Measurements from ENCODE around the gene C8G.

Gene C8G

GRCh38 chr9:136971746-136972145, 26.7 kb downstream of the C8G start:
- DNase-seq = no peak

GRCh38 chr9:136972335-136972734, 27.3 kb downstream of the C8G start:
- DNase-seq = no peak

- no peak for DNase-seq
These were observed 27.7 kb downstream of the C8G start for GRCh38 chr9:136972743-136973142.

- no peak for DNase-seq
These were observed 28.9 kb downstream of the C8G start for GRCh38 chr9:136973618-136974617.

- DNase-seq = no peak
These were observed 29.9 kb downstream of the C8G start for GRCh38 chr9:136974817-136975535.

- DNase-seq = no peak
These were observed 30.6 kb downstream of the C8G start for GRCh38 chr9:136975644-136976043.

GRCh38 chr9:136977223-136977622, 32.2 kb downstream of the C8G start, which contains the start of gene PTGDS:
PTGDS (plus strand) TSS chr9:136977504; CDS start chr9:136977579, 75 bp downstream.
- no peak for DNase-seq

GRCh38 chr9:136977649-136978072, 32.6 kb downstream of the C8G start:
- no peak for DNase-seq

- DNase-seq = no peak
These were observed 33.2 kb downstream of the C8G start for GRCh38 chr9:136978073-136978864.

GRCh38 chr9:136978865-136979544, 34.0 kb downstream of the C8G start:
- no peak for DNase-seq

- no peak for DNase-seq
These were observed 34.9 kb downstream of the C8G start for GRCh38 chr9:136979769-136980587.

GRCh38 chr9:136980669-136981478, 35.8 kb downstream of the C8G start:
- DNase-seq = no peak

- DNase-seq = no peak
These were observed 36.7 kb downstream of the C8G start for GRCh38 chr9:136981588-136982231.

GRCh38 chr9:136982232-136983051, 37.4 kb downstream of the C8G start, which contains the start of gene LCNL1:
LCNL1 (plus strand) TSS chr9:136982993; CDS start chr9:136983587, 594 bp downstream.
- DNase-seq = no peak

- DNase-seq = no peak
These were observed 38.1 kb downstream of the C8G start for GRCh38 chr9:136983167-136983566.

GRCh38 chr9:136983656-136984314, 38.7 kb downstream of the C8G start:
- no peak for DNase-seq

- DNase-seq = no peak
These were observed 39.5 kb downstream of the C8G start for GRCh38 chr9:136984464-136985026.

GRCh38 chr9:136985027-136985602, 40.1 kb downstream of the C8G start:
- DNase-seq = no peak

All from amniotic stem cell (primary cell).